ENCODE measurements around the gene INTS11. TPM values are rescaled to one million over a fixed set of nuclear protein-coding genes. Genes with fewer than 3 reads are reported as not detected.

Gene INTS11
- total and polyA plus RNA-seq, 2 of the 13 experiments (the other 11 are each of a cell fraction or from before 2014, with no cell fraction given), result 52.8 to 94.8 TPM

GRCh38 chr1:1359664-1360468 lies 35.4 kb upstream of the INTS11 start (continued):
- TF ChIP-seq SNAPC4 (CRISPR knock-in tag; IDR thresholded peaks at IDR 0.05) (peak; percentile 49; the same call in 1 of the 2 replicates), ZNF574 (CRISPR knock-in tag; IDR thresholded peaks at IDR 0.05) (peak; percentile 46), ZMYM4 (CRISPR knock-in tag; IDR thresholded peaks at IDR 0.05) (peak; percentile 33; the same call in 1 of the 2 replicates), RBFOX2 (IDR thresholded peaks at IDR 0.05; ENCODE audit: low read depth, low read length) (peak; percentile 82), GATA4 (IDR thresholded peaks at IDR 0.05; ENCODE audit: borderline replicate concordance, low read depth) (no peak), PHF21A (CRISPR knock-in tag; IDR thresholded peaks at IDR 0.05) (peak; percentile 73), YY1 (IDR thresholded peaks at IDR 0.05; ENCODE audit: insufficient read depth, insufficient replicate concordance, low read depth, low read length) (no peak), ARID4A (CRISPR knock-in tag; IDR thresholded peaks at IDR 0.05; ENCODE audit: borderline replicate concordance) (peak; percentile 40; the same call in 1 of the 2 replicates), ZFP91 (CRISPR knock-in tag; IDR thresholded peaks at IDR 0.05; ENCODE audit: borderline replicate concordance) (peak; percentile 64; the same call in 1 of the 2 replicates), STAT5B (CRISPR knock-in tag; IDR thresholded peaks at IDR 0.05) (no peak), MAFK (conservative IDR thresholded peaks at IDR 0.05 in 1 of 2, IDR thresholded peaks at IDR 0.05 in 1 of 2; ENCODE audit: low read length in 2 of 2) (no peak), ZSCAN20 (CRISPR knock-in tag; IDR thresholded peaks at IDR 0.05; ENCODE audit: borderline replicate concordance) (0 out of 2 replicates have a peak, but pooled peaks have one; percentile 45), ZNF552 (CRISPR knock-in tag; IDR thresholded peaks at IDR 0.05; ENCODE audit: borderline replicate concordance) (peak; percentile 53; the same call in 1 of the 2 replicates)
